HUES64 (cell line): Measurements from ENCODE around the gene OAS2.

ENCODE experiments used
- H3K27ac ChIP-seq: 2 replicates; pipeline ENCODE4 v1.7.0; 2013; ENCODE audit warnings: low read depth, low read length, inconsistent platforms
- H3K27me3 ChIP-seq: 2 replicates; pipeline ENCODE4 v1.6.1; 2013; ENCODE audit warnings: mild to moderate bottlenecking, low read length; ENCODE audit not compliant: insufficient read depth
- H3K36me3 ChIP-seq: 2 replicates; pipeline ENCODE4 v1.6.1; 2013; ENCODE audit warnings: mild to moderate bottlenecking, low read length; ENCODE audit not compliant: insufficient read depth
- H3K4me1 ChIP-seq: 2 replicates; pipeline ENCODE4 v1.6.1; 2013; ENCODE audit warnings: mild to moderate bottlenecking, low read length, moderate library complexity; ENCODE audit not compliant: insufficient read depth
- H3K4me3 ChIP-seq: 2 replicates; pipeline ENCODE4 v1.5.1; 2013; ENCODE audit warnings: mild to moderate bottlenecking, low read length, moderate library complexity
- H3K9ac ChIP-seq: 2 replicates; pipeline ENCODE4 v1.6.1; 2013; ENCODE audit warnings: mild to moderate bottlenecking, low read depth, low read length
- H3K9me3 ChIP-seq: 2 replicates; pipeline ENCODE4 v1.6.1; 2013; ENCODE audit warnings: low read depth, low read length; ENCODE audit not compliant: insufficient read depth
- WGBS: fragments of 150-250, 120-280 bp; methylation state at CpG from one replicate; pipeline ENCODE4 v1.1.7; 2013; ENCODE audit warnings: missing lambda C conversion rate; 5-methylcytosine and 5-hydroxymethylcytosine counted together

Gene OAS2

DNA sequence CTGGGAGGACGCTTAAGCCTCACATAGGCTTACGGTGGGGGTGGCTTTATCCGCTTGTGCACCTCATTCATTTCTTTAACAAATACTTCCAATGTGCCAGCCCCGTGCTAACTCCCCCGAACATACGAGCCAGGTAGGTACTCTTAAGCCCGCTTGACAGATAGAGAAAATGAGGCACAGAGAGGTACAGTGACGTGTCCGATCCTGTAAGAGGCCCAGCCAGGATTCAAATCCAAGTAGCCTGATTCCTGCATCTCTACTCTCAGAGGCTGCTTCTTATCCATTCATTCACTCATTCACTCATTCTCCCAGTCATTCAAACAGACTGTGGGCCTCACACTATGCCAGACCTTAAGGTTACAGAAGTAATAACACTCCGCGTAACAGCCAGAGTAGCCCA is 39.6 kb upstream of the OAS2 start:
- no peak overlapping the region for H3K27ac ChIP-seq
- peak overlapping the region; percentile 55 for H3K4me3 ChIP-seq
- peaks cover 29% of the 10 kb centered on the region for H3K27me3 ChIP-seq
- H3K9ac ChIP-seq = peak overlapping the region; percentile 38; the same call in 1 of the 2 replicates
- H3K4me1 ChIP-seq = no peaks in the 10 kb centered on the region
- no peaks in the 10 kb centered on the region for H3K36me3 ChIP-seq
- no peaks in the 10 kb centered on the region for H3K9me3 ChIP-seq
- WGBS = 65% methylated on average over 11 of the region's 11 CpGs

DNA sequence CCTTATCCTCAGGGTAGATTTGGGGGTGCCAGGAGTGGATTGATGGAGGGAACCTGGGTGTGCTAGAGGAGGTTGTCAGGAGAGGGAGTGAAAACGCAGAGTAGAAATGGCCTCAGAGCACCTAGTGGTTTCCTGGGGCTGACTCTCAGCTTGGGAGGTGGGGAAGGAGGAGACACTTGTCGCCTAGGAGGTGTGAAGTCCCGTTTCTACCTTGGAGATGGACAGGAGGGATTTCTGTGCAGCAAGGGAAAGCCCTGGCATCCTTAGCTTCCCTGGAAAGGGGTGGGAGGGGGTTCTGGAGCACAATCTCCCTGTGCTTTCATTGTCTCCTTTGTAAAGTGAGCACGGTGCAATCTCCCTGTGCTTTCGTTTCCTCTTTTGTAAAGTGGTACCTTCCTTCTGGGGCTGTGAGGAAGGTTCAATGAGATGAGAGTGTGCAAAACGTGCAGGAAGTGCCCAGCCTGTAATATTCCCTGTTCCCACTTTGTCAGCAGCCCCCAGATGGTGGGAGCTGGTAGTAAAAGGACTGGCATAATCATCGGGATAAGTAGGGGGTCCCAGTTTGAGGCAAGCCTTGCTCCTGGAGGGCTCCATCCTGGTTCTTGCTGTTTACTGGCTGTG is 38.4 kb upstream of the OAS2 start:
- no peak overlapping the region for H3K9ac ChIP-seq
- no peak overlapping the region for H3K4me3 ChIP-seq
- H3K27ac ChIP-seq = no peak overlapping the region
- no peaks in the 10 kb centered on the region for H3K4me1 ChIP-seq
- H3K36me3 ChIP-seq = no peaks in the 10 kb centered on the region
- no peaks in the 10 kb centered on the region for H3K9me3 ChIP-seq
- WGBS = 74% methylated on average over 7 of the region's 7 CpGs
- peaks cover 29% of the 10 kb centered on the region for H3K27me3 ChIP-seq

DNA sequence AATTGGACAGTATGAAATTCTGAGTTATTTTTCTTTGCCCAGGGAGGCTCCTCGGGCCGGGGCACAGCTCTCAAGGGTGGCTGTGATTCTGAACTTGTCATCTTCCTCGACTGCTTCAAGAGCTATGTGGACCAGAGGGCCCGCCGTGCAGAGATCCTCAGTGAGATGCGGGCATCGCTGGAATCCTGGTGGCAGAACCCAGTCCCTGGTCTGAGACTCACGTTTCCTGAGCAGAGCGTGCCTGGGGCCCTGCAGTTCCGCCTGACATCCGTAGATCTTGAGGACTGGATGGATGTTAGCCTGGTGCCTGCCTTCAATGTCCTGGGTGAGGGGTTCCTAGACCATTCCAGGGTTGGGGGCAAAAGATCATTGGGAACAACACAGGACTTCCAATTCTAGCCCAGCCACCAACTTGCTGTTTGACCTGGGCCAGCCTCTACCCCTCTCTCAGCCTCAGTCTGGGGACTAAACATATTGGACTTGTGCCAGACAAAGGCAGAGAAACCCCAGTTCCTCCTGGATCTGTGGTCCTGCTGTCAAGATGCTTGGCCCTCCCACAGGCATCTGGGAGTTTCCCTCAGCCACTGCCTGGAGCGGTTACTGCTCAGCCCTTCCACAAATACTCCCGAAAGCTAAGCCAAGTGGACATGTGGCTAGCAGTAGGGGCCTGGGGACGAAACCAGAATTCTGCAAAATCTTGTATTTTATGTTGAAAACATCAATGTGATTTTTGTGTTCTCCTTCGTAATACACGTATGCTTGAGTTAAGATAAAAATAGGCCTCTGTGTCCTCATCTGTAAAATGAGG is 36.6 kb upstream of the OAS2 start:
- H3K36me3 ChIP-seq = no peaks in the 10 kb centered on the region
- 90% methylated on average over 16 of the region's 16 CpGs for WGBS
- H3K4me1 ChIP-seq = no peaks in the 10 kb centered on the region
- H3K27ac ChIP-seq = no peak overlapping the region
- H3K9ac ChIP-seq = no peak overlapping the region
- peaks cover 29% of the 10 kb centered on the region for H3K27me3 ChIP-seq
- no peak overlapping the region for H3K4me3 ChIP-seq
- no peaks in the 10 kb centered on the region for H3K9me3 ChIP-seq

GRCh38 chr12:112942572-112942971 is 35.7 kb upstream of the OAS2 start:
- Histone ChIP-seq H3K9ac (no peak overlapping the region), H3K27ac (no peak overlapping the region)
- WGBS = 100% methylated on average over 1 of the region's 1 CpG

GRCh38 chr12:112944024-112944690 is 34.2 kb upstream of the OAS2 start:
- Histone ChIP-seq H3K4me3 (no peak overlapping the region), H3K27ac (no peak overlapping the region), H3K36me3 (no peaks in the 10 kb centered on the region)

More at GRCh38 chr12:112942572-112942971, 35.7 kb upstream of the OAS2 start:
- H3K4me3 ChIP-seq = no peak overlapping the region
- no peaks in the 10 kb centered on the region for H3K36me3 ChIP-seq
- peaks cover 25% of the 10 kb centered on the region for H3K27me3 ChIP-seq
- no peaks in the 10 kb centered on the region for H3K4me1 ChIP-seq
- H3K9me3 ChIP-seq = no peaks in the 10 kb centered on the region

DNA sequence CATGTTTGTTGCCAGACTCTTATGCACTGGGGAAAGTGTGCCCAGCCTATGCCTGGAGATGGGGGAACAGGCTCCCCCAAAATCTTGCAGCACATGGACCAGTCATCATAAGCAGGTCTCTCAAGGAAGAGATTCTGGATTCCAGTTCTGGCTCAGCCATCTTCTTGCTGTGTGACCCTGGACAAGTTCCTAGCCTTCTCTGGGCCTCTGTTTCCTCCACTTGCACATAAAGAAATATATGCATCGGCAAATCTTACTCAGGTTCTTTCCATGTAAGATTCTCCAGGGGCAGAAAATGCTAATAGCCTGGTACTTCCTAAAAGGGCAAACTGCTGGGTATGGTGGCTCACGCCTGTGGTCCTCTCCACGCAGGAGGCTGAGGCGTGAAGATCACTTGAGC is 32.8 kb upstream of the OAS2 start:
- Histone ChIP-seq H3K27me3 (no peaks in the 10 kb centered on the region), H3K27ac (no peak overlapping the region), H3K36me3 (no peaks in the 10 kb centered on the region), H3K4me1 (no peaks in the 10 kb centered on the region), H3K9me3 (no peaks in the 10 kb centered on the region), H3K4me3 (no peak overlapping the region), H3K9ac (no peak overlapping the region)
- 94% methylated on average over 4 of the region's 4 CpGs for WGBS

More at GRCh38 chr12:112944024-112944690, 34.2 kb upstream of the OAS2 start:
- H3K9ac ChIP-seq = no peak overlapping the region
- peaks cover 9% of the 10 kb centered on the region for H3K27me3 ChIP-seq
- H3K9me3 ChIP-seq = no peaks in the 10 kb centered on the region
- no peaks in the 10 kb centered on the region for H3K4me1 ChIP-seq
- WGBS = 92% methylated on average over 15 of the region's 15 CpGs

DNA sequence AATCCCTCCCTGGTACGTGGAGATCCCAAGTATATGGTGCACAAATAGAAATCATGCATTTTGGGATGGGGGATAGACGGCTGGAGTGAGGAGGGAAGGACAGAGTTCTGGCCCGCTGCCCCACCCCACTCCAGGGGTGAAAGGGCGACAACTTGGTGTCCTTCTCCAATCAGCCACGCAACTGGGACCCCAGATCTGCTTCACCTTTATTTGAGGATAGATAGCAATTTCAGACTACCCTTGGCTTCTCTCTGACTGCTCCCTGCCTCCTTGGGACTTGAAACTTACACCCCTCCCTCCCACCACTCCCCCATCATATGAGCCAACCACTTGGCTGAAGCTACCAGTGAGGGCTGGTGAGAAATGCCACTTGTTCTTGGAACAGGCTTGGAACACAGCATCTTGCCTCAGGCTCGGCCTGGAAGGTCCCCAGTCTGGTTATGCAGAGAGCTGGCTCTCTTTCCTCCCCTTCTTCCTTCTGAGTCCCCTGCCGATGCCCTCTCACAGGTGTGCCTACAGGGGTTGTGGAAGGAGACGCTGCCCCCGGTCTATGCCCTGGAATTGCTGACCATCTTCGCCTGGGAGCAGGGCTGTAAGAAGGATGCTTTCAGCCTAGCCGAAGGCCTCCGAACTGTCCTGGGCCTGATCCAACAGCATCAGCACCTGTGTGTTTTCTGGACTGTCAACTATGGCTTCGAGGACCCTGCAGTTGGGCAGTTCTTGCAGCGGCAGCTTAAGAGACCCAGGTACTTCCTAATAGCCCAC is 31.9 kb upstream of the OAS2 start:
- Histone ChIP-seq H3K27me3 (no peaks in the 10 kb centered on the region), H3K27ac (no peak overlapping the region), H3K9me3 (no peaks in the 10 kb centered on the region), H3K36me3 (no peaks in the 10 kb centered on the region), H3K4me1 (no peaks in the 10 kb centered on the region), H3K9ac (no peak overlapping the region), H3K4me3 (no peak overlapping the region)
- WGBS = 93% methylated on average over 13 of the region's 14 CpGs

GRCh38 chr12:112947314-112947713 is 31.0 kb upstream of the OAS2 start:
- no peaks in the 10 kb centered on the region for H3K36me3 ChIP-seq
- H3K9me3 ChIP-seq = no peaks in the 10 kb centered on the region
- no peak overlapping the region for H3K4me3 ChIP-seq
- no peaks in the 10 kb centered on the region for H3K27me3 ChIP-seq
- no peaks in the 10 kb centered on the region for H3K4me1 ChIP-seq
- no peak overlapping the region for H3K27ac ChIP-seq
- no peak overlapping the region for H3K9ac ChIP-seq
- WGBS = 0% methylated on average over 1 of the region's 1 CpG

- no peak overlapping the region for H3K4me3 ChIP-seq
- H3K27ac ChIP-seq = no peak overlapping the region
- H3K9me3 ChIP-seq = no peaks in the 10 kb centered on the region
- no peak overlapping the region for H3K9ac ChIP-seq
- H3K27me3 ChIP-seq = no peaks in the 10 kb centered on the region
- no peaks in the 10 kb centered on the region for H3K36me3 ChIP-seq
- H3K4me1 ChIP-seq = no peaks in the 10 kb centered on the region
- WGBS = 93% methylated on average over 5 of the region's 5 CpGs
These were observed 30.6 kb upstream of the OAS2 start for GRCh38 chr12:112947761-112948160.

DNA sequence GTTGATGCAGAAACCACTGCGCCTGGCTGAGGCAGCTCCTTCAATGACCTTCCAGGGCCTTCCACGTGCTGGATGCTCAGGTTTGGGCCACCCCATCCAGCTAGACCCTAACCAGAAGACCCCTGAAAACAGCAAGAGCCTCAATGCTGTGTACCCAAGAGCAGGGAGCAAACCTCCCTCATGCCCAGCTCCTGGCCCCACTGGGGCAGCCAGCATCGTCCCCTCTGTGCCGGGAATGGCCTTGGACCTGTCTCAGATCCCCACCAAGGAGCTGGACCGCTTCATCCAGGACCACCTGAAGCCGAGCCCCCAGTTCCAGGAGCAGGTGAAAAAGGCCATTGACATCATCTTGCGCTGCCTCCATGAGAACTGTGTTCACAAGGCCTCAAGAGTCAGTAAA is 29.5 kb upstream of the OAS2 start:
- H3K9ac ChIP-seq = no peak overlapping the region
- H3K9me3 ChIP-seq = no peaks in the 10 kb centered on the region
- H3K27ac ChIP-seq = no peak overlapping the region
- 94% methylated on average over 7 of the region's 7 CpGs for WGBS
- no peaks in the 10 kb centered on the region for H3K36me3 ChIP-seq
- no peak overlapping the region for H3K4me3 ChIP-seq
- H3K4me1 ChIP-seq = no peaks in the 10 kb centered on the region
- no peaks in the 10 kb centered on the region for H3K27me3 ChIP-seq

DNA sequence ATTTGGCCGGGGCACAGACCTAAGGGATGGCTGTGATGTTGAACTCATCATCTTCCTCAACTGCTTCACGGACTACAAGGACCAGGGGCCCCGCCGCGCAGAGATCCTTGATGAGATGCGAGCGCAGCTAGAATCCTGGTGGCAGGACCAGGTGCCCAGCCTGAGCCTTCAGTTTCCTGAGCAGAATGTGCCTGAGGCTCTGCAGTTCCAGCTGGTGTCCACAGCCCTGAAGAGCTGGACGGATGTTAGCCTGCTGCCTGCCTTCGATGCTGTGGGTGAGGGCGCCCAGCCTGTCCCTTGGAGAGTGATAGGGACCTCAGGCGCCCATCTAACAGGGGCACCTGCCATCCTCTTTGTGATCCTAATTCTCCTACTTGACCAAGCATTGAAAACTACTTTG is 27.6 kb upstream of the OAS2 start:
- H3K9me3 ChIP-seq = no peaks in the 10 kb centered on the region
- H3K27me3 ChIP-seq = no peaks in the 10 kb centered on the region
- no peak overlapping the region for H3K9ac ChIP-seq
- no peak overlapping the region for H3K4me3 ChIP-seq
- WGBS = 92% methylated on average over 11 of the region's 11 CpGs
- no peak overlapping the region for H3K27ac ChIP-seq
- H3K36me3 ChIP-seq = no peaks in the 10 kb centered on the region
- H3K4me1 ChIP-seq = no peaks in the 10 kb centered on the region
